ENCODE data around the gene CACNA1I.

The CACNA1I gene

DNA sequence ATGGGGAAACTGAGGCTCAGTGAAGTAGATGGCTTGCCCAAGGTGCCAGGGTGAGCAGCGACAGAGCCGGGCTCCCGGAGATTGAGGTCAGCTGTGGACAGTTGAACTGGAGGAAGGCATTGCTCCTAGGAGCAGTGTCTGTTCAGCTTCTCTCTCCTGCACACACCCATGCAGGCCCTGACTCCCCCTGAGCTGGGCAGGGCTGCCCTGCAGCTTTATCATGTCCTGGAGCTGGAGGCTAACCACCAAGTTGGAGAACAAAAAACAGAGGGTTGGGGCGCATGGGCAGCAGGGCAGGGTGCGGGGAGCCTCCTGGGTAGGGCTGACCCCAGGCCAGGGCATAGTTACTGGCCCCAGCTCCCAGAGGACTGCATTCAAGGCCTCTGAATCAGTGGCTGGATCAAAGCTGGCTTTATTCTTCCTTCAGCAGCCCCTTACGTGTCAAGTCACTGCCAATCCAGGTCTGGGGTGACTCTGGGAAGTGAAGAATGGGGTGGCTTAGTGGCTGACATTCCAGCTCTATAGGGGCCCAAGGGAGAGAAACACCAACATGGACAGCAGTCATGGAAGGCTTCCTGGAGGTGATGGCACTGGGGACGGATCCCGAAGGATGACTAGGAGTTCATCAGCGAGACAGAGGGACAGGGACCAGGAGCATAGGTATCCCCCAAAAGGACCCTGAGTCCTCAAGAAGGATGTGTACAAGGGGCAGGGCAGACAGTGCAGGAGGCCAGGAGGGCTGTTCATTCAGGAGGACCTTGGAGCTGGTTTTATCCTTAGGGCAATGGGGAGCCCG, 83.8 kb downstream of the CACNA1I start:
- peaks cover 0 to 31% (median 27%) of the 10 kb centered on the region in 10 experiments; a peak in 17 of 20 replicates for H3K4me1 ChIP-seq
- TF ChIP-seq Cebpa-rat (IDR thresholded peaks at IDR 0.05): no peak
- no peaks in the 10 kb centered on the region for H3K27me3 ChIP-seq
- peaks cover 0 to 13% (median 0%) of the 10 kb centered on the region in 11 experiments; a peak in 1 of 22 replicates for H4K20me1 ChIP-seq
- no peak overlapping the region for H3K27ac ChIP-seq
- no peak overlapping the region for H3K4me3 ChIP-seq
- no peak overlapping the region for H3K4me2 ChIP-seq
- no peaks in the 10 kb centered on the region for H3K36me3 ChIP-seq
- no peaks in the 10 kb centered on the region for H3K9me3 ChIP-seq (replicated peaks in 1 of 11)
- no peak overlapping the region for H3K9ac ChIP-seq

DNA sequence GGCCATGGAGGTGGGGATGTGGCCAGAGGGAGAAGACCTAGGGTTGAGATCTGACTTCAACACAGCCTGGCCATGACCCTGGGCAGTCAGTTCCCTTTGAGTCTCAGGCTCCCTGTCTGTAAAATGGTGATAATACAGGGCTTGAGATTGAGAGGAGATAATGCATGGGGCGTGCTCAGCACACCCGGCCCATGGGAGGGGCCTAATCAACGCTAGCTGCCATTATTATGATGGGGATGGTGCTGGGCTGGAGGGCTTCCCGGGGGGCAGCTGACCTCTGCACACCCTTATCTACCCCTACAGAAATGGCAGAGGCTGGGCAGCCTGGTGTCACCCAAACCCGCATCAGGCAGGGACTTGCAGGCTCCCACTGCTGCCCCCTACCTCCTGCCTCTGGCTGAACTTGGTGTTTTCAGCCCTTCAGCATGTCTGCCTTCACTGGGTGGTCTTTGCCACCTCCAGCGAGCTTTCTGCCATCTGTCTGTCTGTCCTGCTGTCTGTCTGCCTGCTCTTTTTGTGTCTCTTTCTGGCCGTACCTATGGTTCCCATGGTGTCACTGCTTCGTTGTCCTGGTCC, 84.5 kb downstream of the CACNA1I start:
- peaks cover 0 to 31% (median 27%) of the 10 kb centered on the region in 10 experiments; a peak in 17 of 20 replicates for H3K4me1 ChIP-seq
- H3K4me3 ChIP-seq: no peak overlapping the region

DNA sequence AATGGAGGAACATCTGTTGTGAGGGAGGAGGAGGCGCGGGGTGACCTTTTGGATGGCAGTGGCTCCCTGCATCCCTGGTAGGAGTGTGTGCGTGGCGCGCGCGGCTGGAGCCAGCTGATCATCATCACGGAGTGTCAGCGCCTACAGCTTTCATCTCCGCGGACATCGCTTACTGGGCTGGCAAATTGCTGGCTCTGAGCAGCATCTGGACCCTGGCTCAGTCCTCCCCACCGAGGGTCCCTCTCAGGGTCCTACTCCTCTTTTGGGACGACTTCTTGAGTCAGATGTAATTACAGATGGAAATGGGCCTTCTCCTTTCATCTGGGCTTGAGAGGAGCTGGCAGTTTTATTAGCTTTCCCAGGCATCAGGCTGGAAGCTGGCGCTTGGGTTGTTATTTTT, 85.3 kb downstream of the CACNA1I start:
- H3K36me3 ChIP-seq: no peaks in the 10 kb centered on the region
- H4K20me1 ChIP-seq: peaks cover 0 to 9% (median 0%) of the 10 kb centered on the region in 11 experiments; a peak in 1 of 22 replicates
- peaks cover 0 to 31% (median 27%) of the 10 kb centered on the region in 10 experiments; a peak in 17 of 20 replicates for H3K4me1 ChIP-seq
- H3K27me3 ChIP-seq: no peaks in the 10 kb centered on the region
- no peak overlapping the region for H3K4me3 ChIP-seq
- H3K4me2 ChIP-seq: no peak overlapping the region
- no peak for TF ChIP-seq Cebpa-rat (IDR thresholded peaks at IDR 0.05)
- no peaks in the 10 kb centered on the region for H3K9me3 ChIP-seq (replicated peaks in 1 of 11)
- H3K27ac ChIP-seq: no peak overlapping the region
- H3K9ac ChIP-seq: no peak overlapping the region

More for the DNA sequence above, 84.5 kb downstream of the CACNA1I start:
- H3K9me3 ChIP-seq (replicated peaks in 1 of 11): no peaks in the 10 kb centered on the region
- H4K20me1 ChIP-seq: peaks cover 0 to 9% (median 0%) of the 10 kb centered on the region in 11 experiments; a peak in 1 of 22 replicates
- H3K9ac ChIP-seq: no peak overlapping the region
- H3K27ac ChIP-seq: no peak overlapping the region
- H3K36me3 ChIP-seq: no peaks in the 10 kb centered on the region
- no peak overlapping the region for H3K4me2 ChIP-seq
- no peaks in the 10 kb centered on the region for H3K27me3 ChIP-seq
- TF ChIP-seq Cebpa-rat (IDR thresholded peaks at IDR 0.05): no peak

DNA sequence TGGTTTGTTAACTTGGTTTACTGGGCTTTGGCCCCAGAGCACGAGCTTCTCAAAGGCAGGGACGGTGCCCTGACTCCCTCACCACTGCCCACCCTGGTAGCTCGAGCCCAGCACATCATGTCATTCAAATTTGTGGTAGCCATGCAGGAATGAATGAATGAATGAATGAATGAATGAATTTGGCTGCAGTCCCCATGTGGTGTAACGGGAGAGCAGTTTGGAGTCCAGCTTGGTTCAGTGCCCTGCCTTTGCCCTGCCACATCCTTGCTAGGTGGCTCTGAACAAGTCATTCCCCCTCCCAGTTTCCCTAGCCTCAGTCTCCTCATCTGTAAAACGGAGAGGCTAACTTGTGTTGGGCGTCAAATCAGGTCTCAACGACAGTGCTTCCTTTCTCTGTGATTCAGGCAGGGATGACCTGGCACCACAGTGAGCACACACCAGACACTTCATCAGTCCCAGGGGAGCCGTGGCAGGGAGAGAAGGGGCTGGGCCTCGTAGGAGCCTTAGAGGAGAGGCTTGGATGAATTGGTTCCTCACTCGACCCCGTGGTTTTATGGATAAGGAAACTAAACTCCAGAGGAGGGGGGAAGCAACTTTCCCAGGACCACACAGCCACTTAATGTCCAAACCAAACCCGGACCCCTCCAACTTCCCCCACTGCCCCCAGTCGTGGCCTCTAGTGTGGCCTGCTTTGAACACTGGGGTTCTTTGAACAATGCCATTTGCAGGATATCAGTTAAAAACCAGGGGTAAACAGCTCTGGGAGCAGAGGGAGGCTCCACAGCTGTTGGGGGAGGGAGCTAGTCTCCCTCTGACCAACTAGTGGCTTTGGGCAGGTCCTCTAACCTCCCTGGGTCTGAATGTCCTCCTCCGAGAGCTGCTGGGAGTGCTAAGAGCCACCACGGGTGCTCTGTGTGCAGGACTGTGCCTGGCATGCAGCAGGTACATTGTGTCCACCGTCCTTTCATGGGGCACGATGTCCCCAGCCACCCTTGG, 86.2 kb downstream of the CACNA1I start:
- H3K36me3 ChIP-seq: no peaks in the 10 kb centered on the region
- no peak for TF ChIP-seq Cebpa-rat (IDR thresholded peaks at IDR 0.05)
- peaks cover 0 to 31% (median 28%) of the 10 kb centered on the region in 10 experiments; a peak in 17 of 20 replicates for H3K4me1 ChIP-seq
- H3K27me3 ChIP-seq: peaks cover 0 to 7% (median 3%) of the 10 kb centered on the region in 11 experiments; a peak in 8 of 22 replicates
- H3K9ac ChIP-seq: no peak overlapping the region
- H3K9me3 ChIP-seq (replicated peaks in 1 of 11): no peaks in the 10 kb centered on the region
- H3K4me3 ChIP-seq: no peak overlapping the region
- H3K4me2 ChIP-seq: peak overlapping the region; percentile 1 to 59 (median 36); a peak in 19 of 22 replicates
- no peaks in the 10 kb centered on the region; a peak in 1 of 22 replicates for H4K20me1 ChIP-seq
- no peak overlapping the region for H3K27ac ChIP-seq

DNA sequence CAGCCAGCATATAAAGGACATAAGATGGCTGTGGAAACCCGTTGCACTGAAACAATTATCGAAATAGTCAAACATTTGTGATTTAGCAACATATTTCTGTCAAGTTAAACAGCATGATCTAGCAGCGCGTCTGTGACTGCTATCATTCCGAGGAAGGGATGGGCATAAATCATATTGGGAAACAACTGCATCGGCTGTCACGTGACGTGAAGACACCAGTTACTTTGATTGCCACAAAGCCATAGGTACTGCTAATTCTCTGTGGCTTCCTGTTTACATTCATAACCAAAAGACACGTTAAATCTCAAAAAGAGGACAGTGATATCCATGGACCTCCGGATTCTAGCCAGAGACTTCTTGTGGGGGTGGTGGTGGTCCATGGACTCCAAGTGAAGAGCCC, 87.8 kb downstream of the CACNA1I start:
- TF ChIP-seq Cebpa-rat (IDR thresholded peaks at IDR 0.05): no peak
- peaks cover 0 to 15% (median 11%) of the 10 kb centered on the region in 11 experiments; a peak in 10 of 22 replicates for H3K27me3 ChIP-seq

DNA sequence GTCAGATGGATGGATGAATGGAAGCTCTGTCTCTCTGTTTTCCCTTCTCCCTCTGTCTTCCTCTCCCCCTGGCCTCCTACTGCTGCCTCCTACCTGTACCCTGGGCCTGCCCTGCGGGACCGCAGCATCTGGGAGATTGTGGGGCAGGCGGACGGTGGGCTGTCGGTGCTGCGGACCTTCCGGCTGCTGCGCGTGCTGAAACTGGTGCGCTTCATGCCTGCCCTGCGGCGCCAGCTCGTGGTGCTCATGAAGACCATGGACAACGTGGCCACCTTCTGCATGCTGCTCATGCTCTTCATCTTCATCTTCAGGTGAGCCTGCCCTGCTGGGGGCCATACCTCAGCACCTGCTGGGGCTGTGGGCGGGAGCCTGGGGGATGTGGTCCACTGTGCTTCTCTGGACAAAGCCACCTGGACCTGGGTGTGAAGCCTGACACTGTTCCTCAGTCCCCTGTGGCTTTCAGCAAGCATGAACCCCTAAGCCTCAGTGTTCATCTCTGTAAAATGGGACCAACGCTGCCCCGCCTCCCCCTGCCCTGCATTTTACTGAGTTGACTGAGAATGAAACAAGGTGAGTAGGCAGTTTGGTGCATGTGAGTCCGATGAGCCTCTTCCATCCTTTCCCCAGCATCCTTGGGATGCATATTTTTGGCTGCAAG, 88.4 kb downstream of the CACNA1I start:
- Histone ChIP-seq H3K4me2 (peak overlapping the region in 7 of 11 experiments; percentile 7 to 55 (median 27); a peak in 8 of 22 replicates), H3K9me3 (replicated peaks in 1 of 11) (no peaks in the 10 kb centered on the region), H3K4me1 (peaks cover 0 to 35% (median 29%) of the 10 kb centered on the region in 10 experiments; a peak in 17 of 20 replicates), H3K9ac (no peak overlapping the region), H3K4me3 (no peak overlapping the region), H3K27me3 (peaks cover 0 to 15% (median 11%) of the 10 kb centered on the region in 11 experiments; a peak in 10 of 22 replicates), H3K27ac (no peak overlapping the region), H4K20me1 (peaks cover 0 to 6% (median 0%) of the 10 kb centered on the region in 11 experiments; a peak in 1 of 22 replicates), H3K36me3 (no peaks in the 10 kb centered on the region)
- no peak for TF ChIP-seq Cebpa-rat (IDR thresholded peaks at IDR 0.05)

More for the DNA sequence above, 87.8 kb downstream of the CACNA1I start:
- Histone ChIP-seq H3K9ac (no peak overlapping the region), H3K4me1 (peaks cover 0 to 35% (median 29%) of the 10 kb centered on the region in 10 experiments; a peak in 17 of 20 replicates), H4K20me1 (peaks cover 0 to 6% (median 0%) of the 10 kb centered on the region in 11 experiments; a peak in 1 of 22 replicates), H3K27ac (no peak overlapping the region), H3K4me3 (no peak overlapping the region), H3K4me2 (peak overlapping the region in 7 of 11 experiments; percentile 7 to 55 (median 27); a peak in 9 of 22 replicates), H3K36me3 (no peaks in the 10 kb centered on the region), H3K9me3 (replicated peaks in 1 of 11) (no peaks in the 10 kb centered on the region)

DNA sequence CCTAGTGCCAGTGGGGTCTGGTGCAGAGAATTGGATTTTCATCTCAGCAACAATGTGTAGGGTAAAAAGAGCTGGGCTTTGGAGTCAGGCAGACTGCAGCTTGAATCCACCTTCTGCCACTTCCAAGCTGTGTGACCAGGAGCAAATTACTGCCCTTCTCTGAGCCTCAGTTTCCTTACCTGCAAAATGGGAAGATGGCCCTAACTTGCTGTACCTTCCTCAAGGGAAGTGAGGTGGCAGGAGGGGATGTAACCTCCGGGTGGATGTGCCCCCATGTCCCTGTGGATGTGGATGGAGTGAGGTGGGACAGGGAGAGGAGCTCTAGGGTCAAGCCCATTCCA, 90.9 kb downstream of the CACNA1I start:
- 0 out of 22 replicates have a peak overlapping the region, but pooled peaks of 1 of the 11 experiments have one; percentile 1 for H3K4me2 ChIP-seq
- peaks cover 0 to 31% (median 24%) of the 10 kb centered on the region in 10 experiments; a peak in 17 of 20 replicates for H3K4me1 ChIP-seq
- no peak overlapping the region for H3K9ac ChIP-seq
- TF ChIP-seq Cebpa-rat (IDR thresholded peaks at IDR 0.05): no peak
- peaks cover 0 to 6% (median 0%) of the 10 kb centered on the region in 11 experiments; a peak in 1 of 22 replicates for H4K20me1 ChIP-seq
- H3K4me3 ChIP-seq: no peak overlapping the region
- H3K36me3 ChIP-seq: no peaks in the 10 kb centered on the region
- peaks cover 0 to 15% (median 11%) of the 10 kb centered on the region in 11 experiments; a peak in 10 of 22 replicates for H3K27me3 ChIP-seq
- H3K27ac ChIP-seq: no peak overlapping the region
- H3K9me3 ChIP-seq (replicated peaks in 1 of 11): no peaks in the 10 kb centered on the region

All from BLaER1 treated with 17β-estradiol and CSF1 and Interleukin-3, amounts not matched to agents 10 nM and 100 nM (cell line).